ENCODE results near the gene DSPP.

DSPP gene

GRCh38 chr4:87651941-87652340 is 43.6 kb downstream of the DSPP start:
- Histone ChIP-seq H3K18ac (ENCODE audit: low read length) (no peak overlapping the region), H2AFZ (ENCODE audit: insufficient read depth, low read length, poor library complexity) (no peak overlapping the region), H3K4me2 (ENCODE audit: low read length) (no peak overlapping the region), H3K14ac (ENCODE audit: low read length) (no peak overlapping the region), H3K36me3 (ENCODE audit: control insufficient read depth in 1 of 2, insufficient read depth in 2 of 2, low read length in 2 of 2) (no peaks in the 10 kb centered on the region), H4K91ac (ENCODE audit: low read depth, low read length) (no peak overlapping the region), H3K4ac (ENCODE audit: low read depth, low read length) (no peak overlapping the region), H3K4me1 (ENCODE audit: control insufficient read depth in 1 of 2, insufficient read depth in 2 of 2, low read length in 2 of 2) (no peaks in the 10 kb centered on the region), H3K9ac (ENCODE audit: low read length) (no peak overlapping the region), H3K79me2 (ENCODE audit: control insufficient read depth, insufficient read depth, low read length, poor library complexity) (no peaks in the 10 kb centered on the region), H2AK5ac (ENCODE audit: low read length) (no peak overlapping the region), H3K9me3 (ENCODE audit: insufficient read depth, low read depth, low read length) (no peaks in the 10 kb centered on the region), H3K23ac (ENCODE audit: low read length) (no peak overlapping the region), H2BK5ac (ENCODE audit: low read depth, low read length, poor library complexity) (no peak overlapping the region), H2BK12ac (ENCODE audit: low read length) (no peak overlapping the region), H2BK120ac (ENCODE audit: insufficient read depth, low read length, poor library complexity) (no peak overlapping the region), H3K79me1 (ENCODE audit: low read length) (no peaks in the 10 kb centered on the region), H4K12ac (ENCODE audit: low read depth, low read length) (no peak overlapping the region), H3K27me3 (ENCODE audit: insufficient read depth, low read length) (no peaks in the 10 kb centered on the region), H3K4me3 (ENCODE audit: low read depth, low read length) (no peak overlapping the region), H3K27ac (ENCODE audit: low read depth, low read length) (no peak overlapping the region), H4K8ac (ENCODE audit: low read depth, low read length) (no peak overlapping the region)
- no CpG with 5 or more reads among the region's 3 CpGs for WGBS (ENCODE audit: extremely low coverage, insufficient coverage, insufficient read length)
- no peak for DNase-seq

DNA sequence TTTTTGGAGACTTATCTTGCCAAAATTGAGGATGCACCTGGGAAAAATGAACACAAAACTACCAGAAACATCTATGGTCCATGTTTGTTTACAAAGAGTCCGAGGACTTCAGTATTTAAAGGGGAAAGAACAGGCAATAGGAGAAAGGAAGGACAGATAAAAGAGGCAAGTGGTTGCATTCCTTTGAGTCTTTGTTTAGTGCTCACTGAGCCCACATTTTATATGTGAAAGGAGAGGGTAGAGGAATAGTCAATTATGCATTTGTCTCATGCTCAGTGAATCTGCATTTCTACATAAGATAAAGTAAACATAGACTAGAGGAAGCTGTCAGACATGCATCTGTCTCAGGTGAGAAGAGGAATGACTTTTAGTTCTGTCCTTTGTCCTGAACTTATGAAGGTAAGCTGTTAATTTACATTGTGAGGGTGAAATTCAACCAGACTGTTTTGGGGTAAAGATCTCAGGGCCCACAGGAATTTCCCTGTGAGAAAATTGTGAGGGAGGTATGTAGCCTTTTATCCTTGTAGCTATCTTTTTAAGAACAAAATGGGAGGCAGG is 46.2 kb downstream of the DSPP start:
- Histone ChIP-seq H3K9me3 (ENCODE audit: insufficient read depth, low read depth, low read length) (no peaks in the 10 kb centered on the region), H2BK120ac (ENCODE audit: insufficient read depth, low read length, poor library complexity) (no peak overlapping the region)

DNA sequence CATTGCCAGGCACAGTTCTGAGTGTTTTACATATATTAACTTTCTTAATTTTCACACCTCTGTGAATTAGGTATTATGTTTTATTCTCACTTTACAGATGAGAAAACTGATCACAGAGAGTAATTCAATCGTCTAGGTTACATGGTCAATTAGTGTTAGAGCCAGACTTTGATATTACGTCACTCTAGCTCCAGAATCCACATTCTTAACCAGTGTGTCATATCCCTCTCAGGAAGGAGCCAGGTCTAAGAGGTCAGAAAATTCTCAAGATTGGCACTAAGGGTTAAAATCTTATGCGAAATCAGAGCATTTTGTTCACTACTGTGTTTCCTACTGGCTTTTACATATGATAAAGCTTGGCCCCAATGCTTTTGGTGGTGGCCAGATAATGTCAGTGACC is 49.2 kb downstream of the DSPP start:
- H2BK120ac ChIP-seq (ENCODE audit: insufficient read depth, low read length, poor library complexity) = peak overlapping the region; percentile 7
- H2AK5ac ChIP-seq (ENCODE audit: low read length) = no peak overlapping the region
- WGBS (ENCODE audit: extremely low coverage, insufficient coverage, insufficient read length) = no CpG with 5 or more reads among the region's 3 CpGs

More for the DNA sequence above, 46.2 kb downstream of the DSPP start:
- no peak overlapping the region for H2AK5ac ChIP-seq (ENCODE audit: low read length)
- peaks cover 8% of the 10 kb centered on the region for H3K79me1 ChIP-seq (ENCODE audit: low read length)
- no peak overlapping the region for H3K27ac ChIP-seq (ENCODE audit: low read depth, low read length)
- no peak overlapping the region for H3K18ac ChIP-seq (ENCODE audit: low read length)
- no peaks in the 10 kb centered on the region for H3K27me3 ChIP-seq (ENCODE audit: insufficient read depth, low read length)
- H3K14ac ChIP-seq (ENCODE audit: low read length) = no peak overlapping the region
- H3K9ac ChIP-seq (ENCODE audit: low read length) = no peak overlapping the region
- no peak for DNase-seq
- no peak overlapping the region for H2BK5ac ChIP-seq (ENCODE audit: low read depth, low read length, poor library complexity)
- H4K8ac ChIP-seq (ENCODE audit: low read depth, low read length) = no peak overlapping the region
- no peaks in the 10 kb centered on the region for H3K36me3 ChIP-seq (ENCODE audit: control insufficient read depth in 1 of 2, insufficient read depth in 2 of 2, low read length in 2 of 2)
- H4K91ac ChIP-seq (ENCODE audit: low read depth, low read length) = no peak overlapping the region
- no peaks in the 10 kb centered on the region for H3K79me2 ChIP-seq (ENCODE audit: control insufficient read depth, insufficient read depth, low read length, poor library complexity)
- peaks cover 3 to 7% of the 10 kb centered on the region in 2 experiments for H3K4me1 ChIP-seq (ENCODE audit: control insufficient read depth in 1 of 2, insufficient read depth in 2 of 2, low read length in 2 of 2)
- H3K23ac ChIP-seq (ENCODE audit: low read length) = no peak overlapping the region
- H4K12ac ChIP-seq (ENCODE audit: low read depth, low read length) = no peak overlapping the region
- H3K4ac ChIP-seq (ENCODE audit: low read depth, low read length) = no peak overlapping the region
- H3K4me3 ChIP-seq (ENCODE audit: low read depth, low read length) = no peak overlapping the region
- H3K4me2 ChIP-seq (ENCODE audit: low read length) = no peak overlapping the region
- no CpG with 5 or more reads among the region's 1 CpG for WGBS (ENCODE audit: extremely low coverage, insufficient coverage, insufficient read length)
- H2BK12ac ChIP-seq (ENCODE audit: low read length) = no peak overlapping the region
- no peak overlapping the region for H2AFZ ChIP-seq (ENCODE audit: insufficient read depth, low read length, poor library complexity)

GRCh38 chr4:87659247-87659931 is 51.1 kb downstream of the DSPP start:
- Histone ChIP-seq H2AK5ac (ENCODE audit: low read length) (no peak overlapping the region), H3K14ac (ENCODE audit: low read length) (no peak overlapping the region), H2AFZ (ENCODE audit: insufficient read depth, low read length, poor library complexity) (no peak overlapping the region), H2BK12ac (ENCODE audit: low read length) (no peak overlapping the region), H3K4me1 (ENCODE audit: control insufficient read depth in 1 of 2, insufficient read depth in 2 of 2, low read length in 2 of 2) (peaks cover 3 to 13% of the 10 kb centered on the region in 2 experiments), H3K4me2 (ENCODE audit: low read length) (no peak overlapping the region), H3K18ac (ENCODE audit: low read length) (no peak overlapping the region), H3K27ac (ENCODE audit: low read depth, low read length) (peak overlapping the region; percentile 49), H3K36me3 (ENCODE audit: control insufficient read depth in 1 of 2, insufficient read depth in 2 of 2, low read length in 2 of 2) (no peaks in the 10 kb centered on the region), H4K12ac (ENCODE audit: low read depth, low read length) (no peak overlapping the region), H3K4ac (ENCODE audit: low read depth, low read length) (no peak overlapping the region), H3K4me3 (ENCODE audit: low read depth, low read length) (no peak overlapping the region), H3K79me2 (ENCODE audit: control insufficient read depth, insufficient read depth, low read length, poor library complexity) (no peaks in the 10 kb centered on the region), H3K9ac (ENCODE audit: low read length) (no peak overlapping the region), H2BK120ac (ENCODE audit: insufficient read depth, low read length, poor library complexity) (no peak overlapping the region), H2BK5ac (ENCODE audit: low read depth, low read length, poor library complexity) (no peak overlapping the region), H4K8ac (ENCODE audit: low read depth, low read length) (no peak overlapping the region), H4K91ac (ENCODE audit: low read depth, low read length) (no peak overlapping the region), H3K79me1 (ENCODE audit: low read length) (peaks cover 8% of the 10 kb centered on the region), H3K23ac (ENCODE audit: low read length) (no peak overlapping the region), H3K9me3 (ENCODE audit: insufficient read depth, low read depth, low read length) (no peaks in the 10 kb centered on the region), H3K27me3 (ENCODE audit: insufficient read depth, low read length) (no peaks in the 10 kb centered on the region)
- DNase-seq = no peak
- WGBS (ENCODE audit: extremely low coverage, insufficient coverage, insufficient read length) = no CpG with 5 or more reads among the region's 3 CpGs

More for the DNA sequence above, 49.2 kb downstream of the DSPP start:
- Histone ChIP-seq H4K91ac (ENCODE audit: low read depth, low read length) (peak overlapping the region; percentile 26), H3K9me3 (ENCODE audit: insufficient read depth, low read depth, low read length) (no peaks in the 10 kb centered on the region), H3K4ac (ENCODE audit: low read depth, low read length) (no peak overlapping the region), H3K4me2 (ENCODE audit: low read length) (no peak overlapping the region), H3K4me1 (ENCODE audit: control insufficient read depth in 1 of 2, insufficient read depth in 2 of 2, low read length in 2 of 2) (peaks cover 3 to 13% of the 10 kb centered on the region in 2 experiments), H3K79me1 (ENCODE audit: low read length) (peaks cover 8% of the 10 kb centered on the region), H4K12ac (ENCODE audit: low read depth, low read length) (no peak overlapping the region), H3K14ac (ENCODE audit: low read length) (no peak overlapping the region), H3K18ac (ENCODE audit: low read length) (no peak overlapping the region), H3K36me3 (ENCODE audit: control insufficient read depth in 1 of 2, insufficient read depth in 2 of 2, low read length in 2 of 2) (no peaks in the 10 kb centered on the region), H3K79me2 (ENCODE audit: control insufficient read depth, insufficient read depth, low read length, poor library complexity) (no peaks in the 10 kb centered on the region), H3K9ac (ENCODE audit: low read length) (no peak overlapping the region), H3K27me3 (ENCODE audit: insufficient read depth, low read length) (no peaks in the 10 kb centered on the region), H4K8ac (ENCODE audit: low read depth, low read length) (no peak overlapping the region), H2BK12ac (ENCODE audit: low read length) (no peak overlapping the region), H2BK5ac (ENCODE audit: low read depth, low read length, poor library complexity) (peak overlapping the region; percentile 82), H3K23ac (ENCODE audit: low read length) (no peak overlapping the region), H2AFZ (ENCODE audit: insufficient read depth, low read length, poor library complexity) (no peak overlapping the region), H3K27ac (ENCODE audit: low read depth, low read length) (peak overlapping the region; percentile 20), H3K4me3 (ENCODE audit: low read depth, low read length) (no peak overlapping the region)
- peak in 1 of 2 donors; percentile 15 for DNase-seq

All from trophoblast cell (in vitro differentiated cells and primary cell).